HG02885 (cell line): ENCODE results near the gene PPFIBP1.
"Not testable (repeated sequence)": the region's sequence is repeated elsewhere in the genome, so short reads cannot be mapped to it uniquely, and the experiment has no call there.

Experiments
- ATAC-seq: cut with Tn5 transposase; IDR thresholded peaks from one replicate; pipeline ENCODE4 v1.9.1; 2021; ENCODE audit warnings: mild to moderate bottlenecking; ENCODE audit not compliant: unreplicated experiment, poor library complexity

The PPFIBP1 gene

DNA sequence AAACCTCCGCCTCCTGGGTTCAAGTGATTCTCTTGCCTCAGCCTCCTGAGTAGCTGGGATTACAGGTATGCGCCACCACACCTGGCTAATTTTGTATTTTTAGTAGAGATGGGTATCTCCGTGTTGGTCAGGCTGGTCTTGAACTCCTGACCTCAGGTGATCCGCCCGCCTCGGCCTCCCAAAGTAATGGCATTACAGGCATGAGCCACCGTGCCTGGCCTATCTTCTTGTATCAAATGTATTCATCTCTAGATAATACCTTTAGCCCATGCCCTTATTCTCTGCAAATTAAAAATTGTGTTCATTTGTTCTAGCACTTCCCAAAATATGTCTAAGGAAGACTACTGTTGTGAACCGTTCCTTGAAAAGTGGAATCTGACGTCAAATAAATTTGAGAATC, 210.3 kb downstream of the PPFIBP1 start:
- not testable (repeated sequence) for ATAC-seq

GRCh38 chr12:27743601-27744000, 219.6 kb downstream of the PPFIBP1 start:
- ATAC-seq = no peak
